GM20000 (cell line): ENCODE measurements around the gene SMYD3.

ENCODE experiments used
- DNase-seq: peaks from one replicate; pipeline ENCODE4 v3.0.0; 2012; ENCODE audit warnings: low spot score
- TF ChIP-seq, protein P1 (sequence below): IDR thresholded peaks from 2 replicates; pipeline ENCODE4 v1.5.1; 2012; ENCODE audit warnings: mild to moderate bottlenecking, control low read depth; ENCODE audit errors: extremely low read depth, missing control alignments

The SMYD3 gene

DNA sequence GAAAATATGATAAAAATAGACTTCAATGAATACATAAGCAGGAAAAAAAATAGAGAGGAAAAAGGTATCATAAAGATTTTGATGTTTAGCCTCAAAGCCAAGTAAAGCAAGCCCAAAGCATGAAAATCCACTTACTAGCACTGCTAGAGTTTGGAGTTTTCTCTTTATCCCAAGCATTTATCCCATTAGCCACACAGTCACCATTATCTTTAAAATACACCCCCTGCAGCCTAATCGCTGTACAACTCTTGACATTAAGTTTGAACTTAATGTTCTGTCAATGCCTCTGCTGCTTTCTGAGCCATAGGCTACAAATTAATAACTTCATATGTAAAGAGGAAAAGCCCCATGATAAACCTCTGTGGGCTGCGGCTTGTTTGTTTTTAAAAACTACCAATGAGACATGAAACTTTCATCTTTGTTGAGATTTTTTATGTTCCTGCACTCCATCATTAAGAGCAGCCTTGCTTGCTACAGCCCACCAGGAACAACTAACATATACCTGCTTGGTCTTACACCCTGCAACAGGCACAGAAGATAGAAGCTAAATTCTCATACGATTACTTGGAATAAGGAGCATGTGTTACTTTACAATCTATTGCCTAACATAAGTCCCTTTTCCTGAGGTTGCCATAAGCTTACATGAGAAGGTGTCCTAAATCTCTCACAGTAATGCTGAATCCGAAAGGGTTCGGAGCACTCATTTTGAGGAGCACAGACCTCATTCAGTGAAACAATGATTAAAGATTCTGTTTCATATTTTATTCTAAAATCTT lies 202.4 kb downstream of the SMYD3 start:
- TF ChIP-seq, protein P1, sequence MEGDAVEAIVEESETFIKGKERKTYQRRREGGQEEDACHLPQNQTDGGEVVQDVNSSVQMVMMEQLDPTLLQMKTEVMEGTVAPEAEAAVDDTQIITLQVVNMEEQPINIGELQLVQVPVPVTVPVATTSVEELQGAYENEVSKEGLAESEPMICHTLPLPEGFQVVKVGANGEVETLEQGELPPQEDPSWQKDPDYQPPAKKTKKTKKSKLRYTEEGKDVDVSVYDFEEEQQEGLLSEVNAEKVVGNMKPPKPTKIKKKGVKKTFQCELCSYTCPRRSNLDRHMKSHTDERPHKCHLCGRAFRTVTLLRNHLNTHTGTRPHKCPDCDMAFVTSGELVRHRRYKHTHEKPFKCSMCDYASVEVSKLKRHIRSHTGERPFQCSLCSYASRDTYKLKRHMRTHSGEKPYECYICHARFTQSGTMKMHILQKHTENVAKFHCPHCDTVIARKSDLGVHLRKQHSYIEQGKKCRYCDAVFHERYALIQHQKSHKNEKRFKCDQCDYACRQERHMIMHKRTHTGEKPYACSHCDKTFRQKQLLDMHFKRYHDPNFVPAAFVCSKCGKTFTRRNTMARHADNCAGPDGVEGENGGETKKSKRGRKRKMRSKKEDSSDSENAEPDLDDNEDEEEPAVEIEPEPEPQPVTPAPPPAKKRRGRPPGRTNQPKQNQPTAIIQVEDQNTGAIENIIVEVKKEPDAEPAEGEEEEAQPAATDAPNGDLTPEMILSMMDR: no peak
- DNase-seq: no peak

DNA sequence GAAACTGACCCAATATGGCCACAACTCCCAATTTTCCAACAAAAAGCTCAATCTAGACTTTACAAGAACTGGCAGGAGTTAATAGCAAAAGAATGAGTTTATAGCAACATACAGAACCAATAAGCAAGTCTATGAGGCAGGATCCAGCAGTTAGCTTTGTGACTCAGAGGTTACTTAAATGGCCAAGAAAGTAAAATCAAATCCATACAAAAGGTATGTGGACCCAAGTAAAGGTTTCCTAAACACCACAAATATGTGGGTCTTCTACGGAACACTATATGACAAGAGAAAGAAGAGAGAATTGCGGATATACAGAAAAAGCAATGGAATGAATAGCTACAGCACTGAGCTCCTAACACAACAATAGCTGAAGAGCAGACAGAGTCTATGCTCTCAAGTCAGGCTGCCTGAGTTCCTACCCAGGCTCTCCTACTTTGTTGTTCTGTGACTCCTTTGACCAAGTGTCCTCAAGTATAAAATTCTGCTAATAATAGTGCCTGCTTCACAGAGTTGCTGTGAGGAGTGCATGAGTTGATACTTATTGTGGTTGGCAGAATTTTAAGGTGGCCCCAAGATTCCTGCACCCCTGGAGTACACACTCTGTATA lies 204.3 kb downstream of the SMYD3 start:
- TF ChIP-seq, protein P1: no peak
- no peak for DNase-seq

DNA sequence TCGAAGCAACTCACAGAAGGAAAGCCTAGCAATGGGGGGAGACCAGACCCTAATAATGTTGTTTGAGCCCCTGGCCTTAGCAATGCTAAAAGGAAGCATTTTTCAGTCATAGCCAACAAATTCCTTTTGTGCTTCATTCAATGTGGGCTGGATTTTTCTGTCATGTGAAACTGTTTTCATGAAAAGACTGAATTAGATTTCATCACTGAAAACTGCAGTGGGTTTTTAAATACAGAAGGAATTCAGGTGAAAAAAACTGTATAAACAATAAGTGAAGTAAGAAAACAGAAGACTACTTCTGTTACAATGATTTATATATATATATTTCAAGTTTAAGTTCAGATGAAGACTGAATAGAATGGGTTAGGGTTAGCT lies 204.8 kb downstream of the SMYD3 start:
- TF ChIP-seq, protein P1: no peak
- no peak for DNase-seq

DNA sequence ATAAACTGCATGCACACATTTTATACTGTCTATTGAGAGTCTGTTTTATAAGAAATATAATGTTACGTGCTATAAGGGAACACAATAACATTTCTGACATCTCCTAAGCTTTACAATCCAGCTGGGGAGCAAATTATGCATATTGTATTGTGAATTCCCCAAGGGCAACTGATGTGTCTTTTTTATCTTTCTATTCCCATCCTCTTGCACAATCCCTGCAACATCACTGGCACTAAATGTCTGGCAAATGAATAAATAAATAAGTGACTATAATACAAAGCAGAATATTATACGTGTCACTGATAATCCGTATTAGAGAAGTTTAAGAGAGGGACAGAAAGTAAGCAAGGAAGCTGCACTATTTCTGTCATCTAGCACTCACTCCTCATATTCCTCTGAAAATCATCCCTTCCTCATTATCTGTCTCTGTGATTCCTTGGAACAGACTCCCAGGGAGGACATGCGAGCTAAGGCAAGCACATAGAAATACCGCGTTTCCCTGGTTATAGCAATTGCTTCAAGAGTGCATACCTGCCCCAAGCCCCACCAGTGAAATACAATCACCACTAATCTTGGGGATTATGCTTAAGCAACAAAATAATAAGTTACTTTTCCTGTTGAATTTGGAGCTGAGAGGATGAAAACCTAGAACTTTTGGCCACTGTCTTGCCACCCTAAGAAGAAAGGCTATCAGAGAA lies 205.4 kb downstream of the SMYD3 start:
- TF ChIP-seq, protein P1: no peak
- DNase-seq: no peak

DNA sequence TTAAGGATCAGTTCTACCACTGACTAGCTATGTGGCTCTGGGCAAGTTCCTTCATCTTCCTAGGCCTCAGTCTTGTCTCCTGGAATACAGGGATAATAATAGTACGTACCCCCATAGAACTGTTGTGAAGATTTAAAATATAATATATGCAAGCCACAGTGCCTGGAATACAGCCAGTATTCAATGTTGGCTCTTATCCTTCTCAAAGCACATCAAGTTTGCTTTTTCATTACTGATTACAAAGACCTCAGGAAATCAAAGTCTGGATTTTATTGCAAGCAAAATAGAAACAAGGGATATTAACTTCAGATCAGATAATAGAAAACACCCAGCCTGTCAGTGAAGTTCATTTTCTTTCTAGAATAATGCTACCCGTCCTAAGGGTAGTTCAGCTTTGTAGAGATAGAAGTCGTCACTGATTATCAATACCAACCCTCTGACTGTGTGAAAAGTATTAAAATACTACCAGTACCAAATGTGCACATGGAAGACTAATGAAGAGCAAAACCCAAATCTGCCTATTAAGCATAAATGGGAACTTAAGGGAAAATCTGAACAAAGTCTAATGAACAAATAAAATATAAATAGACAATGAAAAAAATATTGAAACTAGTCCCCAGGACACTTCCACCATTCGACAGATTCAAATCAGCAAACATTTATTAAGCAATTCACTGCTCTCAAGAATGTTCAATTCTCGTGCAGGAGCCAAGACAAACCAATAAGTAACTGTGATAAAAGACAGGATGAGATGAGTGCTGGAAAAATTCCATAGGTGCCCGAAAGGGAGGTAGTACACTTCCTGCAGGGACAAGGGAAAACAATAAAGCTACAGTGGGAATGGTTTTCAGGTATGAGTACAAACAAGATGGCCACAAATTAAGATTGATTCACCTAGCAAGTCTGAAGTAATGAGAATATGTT lies 206.2 kb downstream of the SMYD3 start:
- no peak for DNase-seq
- TF ChIP-seq, protein P1: no peak

DNA sequence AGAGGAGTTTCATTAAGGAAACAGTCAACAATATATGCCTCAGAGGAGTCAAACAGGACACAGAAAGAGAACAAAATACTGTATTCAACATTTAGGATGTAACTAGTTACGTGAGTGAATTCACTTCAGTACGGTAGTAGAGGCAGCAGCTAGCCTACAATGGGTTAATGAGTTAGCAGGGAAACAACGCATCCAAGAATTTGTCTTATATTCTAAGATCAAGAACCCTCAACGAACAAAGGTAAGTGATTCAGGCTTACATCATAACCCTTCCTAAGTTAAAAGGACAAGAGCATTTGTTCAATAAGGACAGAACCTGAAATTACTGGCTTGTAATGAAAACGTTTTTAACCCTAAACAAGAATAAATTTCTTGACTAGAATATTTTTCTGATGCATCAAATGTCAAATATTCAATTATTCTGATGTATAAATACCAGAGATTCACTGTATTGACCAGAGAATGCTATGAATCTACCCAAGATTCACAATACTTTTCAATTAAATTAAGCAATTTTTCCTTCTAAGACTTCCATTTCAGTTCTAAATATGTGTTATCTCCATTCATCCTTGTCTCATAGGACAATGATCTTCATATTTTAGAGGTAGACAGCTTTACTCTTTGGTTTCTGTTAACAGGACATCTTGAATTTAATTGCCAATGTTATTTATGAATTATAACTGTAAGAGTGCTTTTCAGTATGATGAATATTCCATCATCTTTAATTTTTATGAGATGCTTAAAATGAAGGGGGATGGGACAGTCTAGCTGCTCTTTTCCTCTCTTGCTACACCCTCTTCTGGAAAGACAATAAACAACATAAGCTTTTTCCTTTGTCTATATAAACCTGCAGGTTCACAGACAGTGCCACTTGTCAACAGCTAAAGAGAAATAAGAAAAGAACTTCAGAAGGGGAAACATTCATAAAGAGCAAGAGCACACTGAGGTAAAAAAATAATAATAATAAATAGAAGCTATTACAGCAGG lies 209.5 kb downstream of the SMYD3 start:
- no peak for DNase-seq
- TF ChIP-seq, protein P1: no peak
